Mucosa of rectum (tissue), 2 donors: ENCODE results near the gene TGIF1.
"Not testable (repeated sequence)": the region's sequence is repeated elsewhere in the genome, so short reads cannot be mapped to it uniquely, and the experiment has no call there.

ENCODE experiments used
- H3K27ac ChIP-seq, 2 donors: one replicate each; pipeline ENCODE4 v1.7.0; 2013; ENCODE audit warnings: inconsistent platforms in 2 of 2, low read depth in 2 of 2, low read length in 2 of 2
- H3K27me3 ChIP-seq, 2 donors: one replicate each; pipeline ENCODE4 v1.7.0; 2013; ENCODE audit warnings: low read length in 2 of 2; ENCODE audit not compliant: control insufficient read depth in 2 of 2, insufficient read depth in 2 of 2
- H3K36me3 ChIP-seq, 2 donors: one replicate each; pipeline ENCODE4 v1.7.0; 2013; ENCODE audit warnings: low read length in 2 of 2; ENCODE audit not compliant: control insufficient read depth in 2 of 2, insufficient read depth in 2 of 2
- H3K4me1 ChIP-seq, 2 donors: one replicate each; pipeline ENCODE4 v1.7.0; 2013; ENCODE audit warnings: low read length in 2 of 2, mild to moderate bottlenecking in 1 of 2; ENCODE audit not compliant: control insufficient read depth in 2 of 2, insufficient read depth in 2 of 2
- H3K4me3 ChIP-seq, 2 donors: one replicate each; pipeline ENCODE4 v1.7.0; 2013; ENCODE audit warnings: low read length in 2 of 2
- H3K9ac ChIP-seq, 2 donors: one replicate each; pipeline ENCODE4 v1.7.0; 2013; ENCODE audit warnings: low read length in 2 of 2, low read depth in 1 of 2, mild to moderate bottlenecking in 1 of 2
- H3K9me3 ChIP-seq, 2 donors: one replicate each; pipeline ENCODE4 v1.7.0; 2013; ENCODE audit warnings: low read length in 2 of 2; ENCODE audit not compliant: control insufficient read depth in 2 of 2
- donor health status: healthy.
- donor health status: Normal muscosa, but diverticular disease.

TGIF1 gene

DNA sequence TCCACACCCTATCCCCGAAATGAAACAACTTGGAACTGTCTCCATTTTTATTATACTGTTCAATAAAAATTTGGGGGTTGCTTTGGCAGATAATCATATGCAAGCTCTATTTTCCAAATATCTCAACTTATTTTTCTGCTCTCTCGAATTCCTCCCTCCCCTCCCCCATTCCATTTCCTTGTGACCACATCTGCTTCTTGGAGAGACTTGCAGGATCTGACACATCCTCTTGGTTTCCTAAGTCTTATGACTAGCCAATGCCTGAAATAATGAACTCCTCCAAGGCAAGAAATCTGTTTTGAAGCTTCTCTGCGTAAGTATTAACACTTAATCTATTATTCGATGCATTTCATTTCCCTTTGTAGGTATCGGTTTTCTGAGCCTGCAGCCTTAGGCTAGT, 16.1 kb downstream of the TGIF1 start:
- H3K36me3 ChIP-seq: peaks cover 0 to under 1% of the 10 kb centered on the region in 2 donors
- H3K4me3 ChIP-seq: no peak overlapping the region

GRCh38 chr18:3466872-3467271, 16.9 kb downstream of the TGIF1 start:
- Histone ChIP-seq H3K36me3 (no peaks in the 10 kb centered on the region), H3K4me1 (peaks cover 0 to 8% of the 10 kb centered on the region in 2 donors), H3K27ac (no peak overlapping the region), H3K9ac (no peak overlapping the region), H3K4me3 (no peak overlapping the region), H3K27me3 (no peaks in the 10 kb centered on the region), H3K9me3 (no peaks in the 10 kb centered on the region)

More for the DNA sequence above, 16.1 kb downstream of the TGIF1 start:
- Histone ChIP-seq H3K9ac (no peak overlapping the region), H3K27me3 (no peaks in the 10 kb centered on the region), H3K27ac (no peak overlapping the region), H3K9me3 (no peaks in the 10 kb centered on the region), H3K4me1 (peaks cover 0 to 4% of the 10 kb centered on the region in 2 donors)

DNA sequence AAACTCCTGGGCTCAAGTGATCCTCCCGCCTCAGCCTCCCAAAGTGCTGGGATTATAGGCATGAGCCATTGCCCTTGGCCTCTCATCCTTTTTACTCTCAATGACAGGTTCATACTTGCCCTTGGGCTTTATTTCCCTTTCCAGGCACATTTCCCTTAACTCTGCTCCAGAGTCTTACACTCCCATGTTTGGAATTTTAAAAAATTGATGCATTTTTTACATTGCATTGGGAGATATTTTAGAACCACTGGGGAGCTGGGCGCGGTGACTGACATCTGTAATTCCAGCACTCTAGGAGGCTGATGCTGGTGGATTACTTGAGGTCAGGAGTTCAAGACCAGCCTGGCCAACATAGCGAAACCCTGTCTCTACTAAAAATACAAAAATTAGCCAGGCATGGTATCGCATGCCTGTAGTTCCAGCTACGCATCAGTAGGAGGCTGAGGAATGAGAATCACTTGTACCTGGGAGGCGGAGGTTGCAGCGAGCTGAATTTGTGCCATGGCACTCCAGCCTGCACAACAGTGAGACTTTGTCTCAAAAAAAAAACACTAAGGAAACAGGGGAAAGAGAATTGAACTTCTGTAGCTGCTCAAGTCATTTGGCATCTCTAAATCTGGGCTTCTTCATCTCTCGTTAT, 18.2 kb downstream of the TGIF1 start:
- no peaks in the 10 kb centered on the region for H3K27me3 ChIP-seq

DNA sequence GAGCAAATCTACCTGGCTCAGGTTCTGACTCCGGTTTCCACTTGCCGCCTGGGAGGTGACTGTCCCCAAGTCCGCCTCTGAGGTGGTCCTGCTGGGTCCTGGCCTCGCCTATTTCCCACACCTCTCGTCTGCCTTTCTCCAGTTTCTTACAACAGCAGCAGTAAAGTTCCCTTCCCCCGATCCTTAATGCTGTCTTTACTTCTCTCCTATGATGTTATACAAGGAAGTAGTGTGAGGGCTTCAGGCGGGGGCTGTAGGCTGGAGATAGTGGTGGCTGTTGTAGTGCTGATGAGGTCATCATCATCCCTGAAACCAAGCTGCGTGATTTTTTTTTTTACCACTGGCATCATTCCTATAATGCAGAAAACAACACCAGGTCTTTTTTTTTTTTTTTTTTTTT, 18.9 kb downstream of the TGIF1 start:
- H3K36me3 ChIP-seq: no peaks in the 10 kb centered on the region
- no peak overlapping the region for H3K4me3 ChIP-seq
- no peaks in the 10 kb centered on the region for H3K27me3 ChIP-seq
- H3K9me3 ChIP-seq: no peaks in the 10 kb centered on the region
- H3K27ac ChIP-seq: no peak overlapping the region
- H3K4me1 ChIP-seq: peaks cover 0 to 8% of the 10 kb centered on the region in 2 donors
- H3K9ac ChIP-seq: no peak overlapping the region

More for the DNA sequence above, 18.2 kb downstream of the TGIF1 start:
- Histone ChIP-seq H3K4me1 (peaks cover 0 to 8% of the 10 kb centered on the region in 2 donors), H3K9ac (no peak overlapping the region), H3K36me3 (no peaks in the 10 kb centered on the region), H3K4me3 (no peak overlapping the region), H3K9me3 (no peaks in the 10 kb centered on the region), H3K27ac (no peak overlapping the region)

DNA sequence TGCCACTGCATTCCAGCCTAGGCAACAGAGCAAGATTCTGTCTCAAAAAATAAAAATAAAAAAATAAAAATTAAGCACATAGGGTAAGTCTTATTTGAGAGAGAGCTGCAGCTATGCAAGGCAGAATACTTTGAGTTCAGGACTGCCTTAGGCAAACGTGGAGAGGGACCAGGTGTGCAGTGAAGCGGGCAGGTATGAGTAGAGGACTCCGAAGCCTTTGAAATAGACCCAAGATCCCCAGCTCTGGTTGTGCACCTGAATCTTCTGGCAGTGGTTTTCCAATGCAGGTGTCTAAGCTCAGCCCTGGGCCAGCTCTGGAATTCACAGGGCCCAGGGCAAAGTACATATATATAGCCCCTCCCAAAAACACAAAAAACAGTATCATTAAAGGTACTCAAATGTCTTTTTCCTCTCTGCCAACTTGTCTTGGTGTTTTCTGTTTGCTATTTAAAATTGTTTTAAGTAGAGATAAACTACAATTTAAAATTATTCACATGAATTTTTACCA, 21.2 kb downstream of the TGIF1 start:
- H3K9ac ChIP-seq: no peak overlapping the region
- no peaks in the 10 kb centered on the region for H3K36me3 ChIP-seq
- H3K4me1 ChIP-seq: peaks cover 0 to 5% of the 10 kb centered on the region in 2 donors
- H3K27me3 ChIP-seq: no peaks in the 10 kb centered on the region
- no peaks in the 10 kb centered on the region for H3K9me3 ChIP-seq
- no peak overlapping the region for H3K4me3 ChIP-seq
- H3K27ac ChIP-seq: no peak overlapping the region

DNA sequence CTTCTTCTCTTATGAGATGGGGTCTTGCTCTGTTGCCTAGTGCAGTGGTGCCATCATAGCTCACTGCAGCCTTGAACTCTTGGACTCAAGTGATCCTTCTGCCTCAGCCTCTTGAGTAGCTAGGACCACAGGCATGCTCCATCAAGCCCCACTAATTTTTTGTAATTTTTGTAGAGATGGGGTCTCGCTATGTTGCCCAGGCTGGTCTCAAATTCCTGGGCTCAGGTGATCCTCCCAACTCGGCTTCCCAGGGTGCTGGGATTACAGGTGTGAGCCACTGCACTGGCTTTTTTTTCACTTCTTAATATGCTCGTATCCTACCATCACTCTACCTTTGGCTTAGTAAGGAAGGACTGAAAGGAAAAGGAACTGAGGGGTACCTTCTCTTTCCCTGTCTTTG, 22.1 kb downstream of the TGIF1 start:
- not testable (repeated sequence) for H3K27ac ChIP-seq, H3K36me3 ChIP-seq, H3K9ac ChIP-seq, H3K9me3 ChIP-seq, H3K4me1 ChIP-seq, H3K27me3 ChIP-seq, H3K4me3 ChIP-seq

GRCh38 chr18:3472681-3473544, 22.9 kb downstream of the TGIF1 start:
- Histone ChIP-seq H3K9me3 (no peaks in the 10 kb centered on the region), H3K4me1 (peaks cover 0 to 5% of the 10 kb centered on the region in 2 donors), H3K36me3 (no peaks in the 10 kb centered on the region), H3K4me3 (no peak overlapping the region), H3K27ac (no peak overlapping the region), H3K27me3 (no peaks in the 10 kb centered on the region), H3K9ac (no peak overlapping the region)

- Histone ChIP-seq H3K9me3 (no peaks in the 10 kb centered on the region), H3K4me1 (peaks cover 0 to 2% of the 10 kb centered on the region in 2 donors), H3K9ac (no peak overlapping the region), H3K36me3 (no peaks in the 10 kb centered on the region), H3K4me3 (no peak overlapping the region), H3K27me3 (no peaks in the 10 kb centered on the region), H3K27ac (peak overlapping the region in 1 of 2 donors; percentile 6)
Observed at GRCh38 chr18:3478262-3478978, 28.4 kb downstream of the TGIF1 start.

- Histone ChIP-seq H3K9me3 (no peaks in the 10 kb centered on the region), H3K4me3 (no peak overlapping the region), H3K9ac (no peak overlapping the region), H3K36me3 (no peaks in the 10 kb centered on the region), H3K27ac (no peak overlapping the region), H3K27me3 (no peaks in the 10 kb centered on the region), H3K4me1 (peaks cover 0 to 2% of the 10 kb centered on the region in 2 donors)
Observed at GRCh38 chr18:3479978-3480509, 30.1 kb downstream of the TGIF1 start.
